Measurements from ENCODE around the gene GNAZ.

GRCh38 chr22:23105919-23106318 is 35.6 kb downstream of the GNAZ start:
- no peak for TF ChIP-seq CTCF (IDR thresholded peaks at IDR 0.05; ENCODE audit: low read depth, low read length)
- TF ChIP-seq POLR2A (IDR thresholded peaks at IDR 0.05; ENCODE audit: extremely low read depth, insufficient read length), result no peak

Measured in NB4 (cell line).